ENCODE results near the gene NIPBL. TPM values are rescaled to one million over a fixed set of nuclear protein-coding genes. Genes with fewer than 3 reads are reported as not detected.

NIPBL gene
- total and polyA plus RNA-seq, 10 of the 15 experiments (the other 5 are each of a cell fraction or from before 2014, with no cell fraction given), result 10.4 to 50.4 (median 20.2) TPM

GRCh38 chr5:37063739-37064138, 187.2 kb downstream of the NIPBL start:
- in situ Hi-C loops (cut with MboI), result no loop called here
- H4K20me1 ChIP-seq (ENCODE audit: control insufficient read depth, insufficient read depth), result no peaks in the 10 kb centered on the region
- intact Hi-C loops (cut with micrococcal nuclease; ENCODE audit: unreplicated experiment), result no loop called here
- H3K36me3 ChIP-seq (ENCODE audit: control insufficient read depth in 2 of 2, insufficient read depth in 2 of 2, low read length in 1 of 2), result peaks cover 2 to 7% of the 10 kb centered on the region in 2 experiments
- no peak overlapping the region for H3K4me2 ChIP-seq (ENCODE audit: control insufficient read depth, insufficient read depth)
- H3K9me3 ChIP-seq (replicated peaks; ENCODE audit: control insufficient read depth, insufficient read depth, low read length), result no peaks in the 10 kb centered on the region
- 98% methylated on average over 7 of the region's 7 CpGs for WGBS (ENCODE audit: insufficient coverage, insufficient replicate concordance, low lambda C conversion rate, missing lambda C conversion rate)
- no peak for FAIRE-seq
- ChIA-PET RAD21 (ENCODE audit: unreplicated experiment) (no interaction called here), SMC1A (ENCODE audit: uncharacterized antibody, unreplicated experiment) (interaction anchor here (1.5 kb wide), 1 partner anchor 9 kb away, joined by 3 read pairs; no protein-coding TSS in a partner anchor), POLR2A (no interaction called here), CTCF (no interaction called here)
- H3K27me3 ChIP-seq (replicated peaks in 1 of 2; ENCODE audit: control insufficient read depth in 2 of 2, insufficient read depth in 2 of 2, low read length in 1 of 2), result no peaks in the 10 kb centered on the region
- no peaks in the 10 kb centered on the region for H3K4me1 ChIP-seq (ENCODE audit: control insufficient read depth, insufficient read depth, low read length)
- H3K4me3 ChIP-seq, result no peak overlapping the region
- no peak overlapping the region for H3K27ac ChIP-seq (ENCODE audit: control insufficient read depth, insufficient read depth)
- no peak for DNase-seq (ENCODE audit: low read depth, low spot score)
- ATAC-seq, result no peak
- H3K9ac ChIP-seq (ENCODE audit: control insufficient read depth, insufficient read depth, low read length), result no peak overlapping the region
- TF ChIP-seq NR2F1 (conservative IDR thresholded peaks at IDR 0.05) (no peak), SIX5 (IDR thresholded peaks at IDR 0.05; ENCODE audit: low read depth, low read length, severe bottlenecking) (no peak), ATF3 (IDR thresholded peaks at IDR 0.05; ENCODE audit: borderline replicate concordance, extremely low read depth, low read depth, low read length) (no peak), FOS (IDR thresholded peaks at IDR 0.05; ENCODE audit: borderline replicate concordance, extremely low read depth, insufficient read length) (no peak), TCF7 (IDR thresholded peaks at IDR 0.05; ENCODE audit: borderline replicate concordance) (no peak), CREM (IDR thresholded peaks at IDR 0.05; ENCODE audit: low read depth) (no peak), EZH2 (IDR thresholded peaks at IDR 0.05; ENCODE audit: borderline replicate concordance, control insufficient read depth, low read depth, low read length) (no peak), FOXK2 (IDR thresholded peaks at IDR 0.05) (no peak), ZNF207 (IDR thresholded peaks at IDR 0.05; ENCODE audit: borderline replicate concordance) (no peak), POU2F2 (IDR thresholded peaks at IDR 0.05; ENCODE audit: borderline replicate concordance, low read depth, low read length) (no peak), RAD51 (IDR thresholded peaks at IDR 0.05) (no peak), CREB1 (IDR thresholded peaks at IDR 0.05; ENCODE audit: low read depth) (no peak), E4F1 (IDR thresholded peaks at IDR 0.05; ENCODE audit: borderline replicate concordance, partially characterized antibody) (no peak), NFYA (IDR thresholded peaks at IDR 0.05; ENCODE audit: borderline replicate concordance, low read depth, low read length) (no peak), MXI1 (IDR thresholded peaks at IDR 0.05; ENCODE audit: low read depth, low read length) (no peak), RELB (IDR thresholded peaks at IDR 0.05; ENCODE audit: low read depth) (no peak), NFXL1 (IDR thresholded peaks at IDR 0.05; ENCODE audit: borderline replicate concordance) (no peak), PAX5 (IDR thresholded peaks at IDR 0.05; ENCODE audit: borderline replicate concordance, low read depth, low read length) (no peak)
- H3K79me2 ChIP-seq (ENCODE audit: control insufficient read depth, insufficient read depth, low read length), result no peaks in the 10 kb centered on the region
- no TSS peak for BruUV-seq (replicated peaks)
- no peak overlapping the region for H2AFZ ChIP-seq (ENCODE audit: control insufficient read depth, low read depth, low read length)
